NCI-H1436 (cell line): Measurements from ENCODE around the gene STIM1.
"Not testable (repeated sequence)": the region's sequence is repeated elsewhere in the genome, so short reads cannot be mapped to it uniquely, and the experiment has no call there.

ENCODE experiments used
- DNase-seq: peaks from one replicate; lab custom pipeline; 2025; lab: John Stamatoyannopoulos, UW

Gene STIM1

GRCh38 chr11:3885855-3886254 lies 30.4 kb downstream of the STIM1 start:
- DNase-seq = no peak

- DNase-seq = no peak
Measured at GRCh38 chr11:3886985-3887384, 31.5 kb downstream of the STIM1 start.

- DNase-seq = no peak
Measured at GRCh38 chr11:3888876-3889275, 33.4 kb downstream of the STIM1 start.

GRCh38 chr11:3890014-3890413 lies 34.5 kb downstream of the STIM1 start:
- DNase-seq = no peak

- DNase-seq = no peak
Measured at GRCh38 chr11:3890806-3891205, 35.3 kb downstream of the STIM1 start.

GRCh38 chr11:3891751-3892150 lies 36.3 kb downstream of the STIM1 start:
- no peak for DNase-seq

GRCh38 chr11:3892156-3892555 lies 36.7 kb downstream of the STIM1 start:
- no peak for DNase-seq

GRCh38 chr11:3893311-3893710 lies 37.8 kb downstream of the STIM1 start:
- DNase-seq = no peak

- DNase-seq = no peak
Measured at GRCh38 chr11:3894128-3894731, 38.8 kb downstream of the STIM1 start.

GRCh38 chr11:3896644-3897043 lies 41.2 kb downstream of the STIM1 start:
- DNase-seq = no peak

GRCh38 chr11:3900230-3900629 lies 44.8 kb downstream of the STIM1 start:
- not testable (repeated sequence) for DNase-seq

GRCh38 chr11:3901249-3902025 lies 46.0 kb downstream of the STIM1 start:
- DNase-seq = no peak

- no peak for DNase-seq
Measured at GRCh38 chr11:3902441-3902840, 47.0 kb downstream of the STIM1 start.

- DNase-seq = no peak
Measured at GRCh38 chr11:3903207-3903896, 47.9 kb downstream of the STIM1 start.

GRCh38 chr11:3904228-3904627 lies 48.8 kb downstream of the STIM1 start:
- DNase-seq = no peak

- no peak for DNase-seq
Measured at GRCh38 chr11:3905080-3905953, 49.9 kb downstream of the STIM1 start.

GRCh38 chr11:3906166-3906565 lies 50.7 kb downstream of the STIM1 start:
- no peak for DNase-seq

- no peak for DNase-seq
Measured at GRCh38 chr11:3907590-3907989, 52.1 kb downstream of the STIM1 start.

GRCh38 chr11:3909901-3910300 lies 54.4 kb downstream of the STIM1 start:
- DNase-seq = no peak

GRCh38 chr11:3911908-3912505 lies 56.5 kb downstream of the STIM1 start:
- DNase-seq = no peak

- DNase-seq = no peak
Measured at GRCh38 chr11:3913921-3914320, 58.5 kb downstream of the STIM1 start.

- no peak for DNase-seq
Measured at GRCh38 chr11:3914805-3915204, 59.3 kb downstream of the STIM1 start.
